H1 (cell line): ENCODE measurements around the gene BET1L. TPM values are rescaled to one million over a fixed set of nuclear protein-coding genes. Genes with fewer than 3 reads are reported as not detected.

Source experiments
- CTCF ChIA-PET: fragments of 300-600 bp; sonication (Branson Sonifier 250); formaldehyde crosslinking; loops from one replicate; lab custom pipeline; 2021; ENCODE audit not compliant: partially characterized antibody; lab: Charles Lee
- POLR2A ChIA-PET: fragments of 300-600 bp; sonication (Branson Sonifier 250); formaldehyde crosslinking; loops from one replicate; lab custom pipeline; 2021; ENCODE audit warnings: inconsistent platforms; ENCODE audit not compliant: partially characterized antibody; lab: Charles Lee
- DNase-seq, 2 experiments: peaks; one replicate each; pipeline versions ENCODE4 v3.0.0 to v3.0.0-alpha.2; 2010 to 2022; ENCODE audit warnings: low spot score in 2 of 2, low read depth in 1 of 2, mixed read lengths in 1 of 2
- FAIRE-seq: peaks from 2 replicates; lab custom pipeline; 2011; peaks lifted over from hg19 to GRCh38; lab: Jason Lieb, UNC
- H2AFZ ChIP-seq: 2 replicates; pipeline ENCODE4 v1.8.1; 2012; ENCODE audit warnings: low read length, inconsistent platforms
- H2AK5ac ChIP-seq: 2 replicates; pipeline ENCODE4 v1.6.1; 2013; ENCODE audit warnings: low read depth, low read length
- H2BK120ac ChIP-seq: replicated peaks from 2 replicates; pipeline ENCODE3; 2013; ENCODE audit warnings: low read depth, low read length, inconsistent platforms
- H2BK12ac ChIP-seq: 2 replicates; pipeline ENCODE4 v1.6.1; 2013; ENCODE audit warnings: low read depth, low read length
- H2BK15ac ChIP-seq: 2 replicates; pipeline ENCODE4 v1.6.1; 2013; ENCODE audit warnings: low read length
- H2BK20ac ChIP-seq: 2 replicates; pipeline ENCODE4 v1.6.1; 2013; ENCODE audit warnings: low read length
- H2BK5ac ChIP-seq: 2 replicates; pipeline ENCODE4 v1.6.1; 2013; ENCODE audit warnings: low read depth, low read length
- H3K14ac ChIP-seq: 2 replicates; pipeline ENCODE4 v1.6.1; 2013; ENCODE audit warnings: inconsistent platforms; ENCODE audit not compliant: insufficient read length
- H3K18ac ChIP-seq: 2 replicates; pipeline ENCODE4 v1.6.1; 2013; ENCODE audit warnings: low read length; ENCODE audit errors: extremely low read depth
- H3K23ac ChIP-seq: 2 replicates; pipeline ENCODE4 v1.6.1; 2013; ENCODE audit warnings: inconsistent platforms; ENCODE audit not compliant: insufficient read length
- H3K23me2 ChIP-seq: 2 replicates; pipeline ENCODE4 v1.6.1; 2013; ENCODE audit warnings: low read depth, low read length
- H3K27ac ChIP-seq: 2 replicates; pipeline ENCODE4 v1.6.1; 2011; ENCODE audit warnings: low read depth, low read length, inconsistent platforms
- H3K27me3 ChIP-seq, 4 experiments: replicated peaks in 1 of 4; 1 replicate in 1 of 4; 2 replicates in 3 of 4; pipeline versions ENCODE4 v1.6.1 to v1.8.1; 2011 to 2013; ENCODE audit warnings: low read length in 3 of 4, mild to moderate bottlenecking in 3 of 4, inconsistent platforms in 2 of 4, mixed read lengths in 2 of 4, moderate library complexity in 1 of 4; ENCODE audit not compliant: control insufficient read depth in 3 of 4, insufficient read depth in 3 of 4; ENCODE audit errors: extremely low read depth in 1 of 4
- H3K36me3 ChIP-seq, 4 experiments: 2 replicates each; pipeline versions ENCODE4 v1.6.1 to v1.8.1; 2011 to 2013; ENCODE audit warnings: mild to moderate bottlenecking in 4 of 4, low read length in 3 of 4, moderate library complexity in 2 of 4, control low read depth in 1 of 4, inconsistent platforms in 1 of 4; ENCODE audit not compliant: insufficient read depth in 4 of 4, control insufficient read depth in 2 of 4
- H3K4ac ChIP-seq: replicated peaks from 2 replicates; pipeline ENCODE3; 2013; ENCODE audit warnings: low read length, low read depth, mixed read lengths, inconsistent platforms; ENCODE audit not compliant: insufficient read length
- H3K4me1 ChIP-seq, 4 experiments: replicated peaks in 1 of 4; 1 replicate in 1 of 4; 2 replicates in 3 of 4; pipeline versions ENCODE4 v1.6.1 to v1.8.1; 2011 to 2013; ENCODE audit warnings: low read length in 3 of 4, inconsistent platforms in 2 of 4, mixed read lengths in 1 of 4; ENCODE audit not compliant: insufficient read depth in 4 of 4, control insufficient read depth in 3 of 4
- H3K4me2 ChIP-seq, 2 experiments: 2 replicates each; pipeline versions ENCODE4 v1.6.1 to v1.8.1; 2011 to 2013; ENCODE audit warnings: low read depth in 2 of 2, low read length in 2 of 2, control low read depth in 1 of 2, inconsistent platforms in 1 of 2, mild to moderate bottlenecking in 1 of 2; ENCODE audit not compliant: insufficient read depth in 1 of 2
- H3K4me3 ChIP-seq, 4 experiments: fragments of 200-600, 300-600 bp in 1 of 4; sonication (generic), shearing (Covaris generic), sonication (Bioruptor Twin) in 1 of 4; 2 replicates each; pipeline versions ENCODE4 v1.5.1 to v1.8.1; 2011 to 2016; ENCODE audit warnings: low read length in 4 of 4, low read depth in 3 of 4, control low read depth in 2 of 4, inconsistent platforms in 2 of 4, mild to moderate bottlenecking in 2 of 4, mixed read lengths in 1 of 4, moderate library complexity in 1 of 4; ENCODE audit not compliant: insufficient read depth in 2 of 4; ENCODE audit errors: extremely low read depth in 1 of 4
- H3K56ac ChIP-seq: replicated peaks from 2 replicates; pipeline ENCODE3; 2013; ENCODE audit warnings: low read depth, mild to moderate bottlenecking, mixed read lengths, low read length, inconsistent platforms; ENCODE audit not compliant: insufficient read length
- H3K79me1 ChIP-seq: 2 replicates; pipeline ENCODE4 v1.6.1; 2013; ENCODE audit warnings: low read depth, low read length, control low read depth
- H3K79me2 ChIP-seq, 2 experiments: 2 replicates each; pipeline versions ENCODE4 v1.6.1 to v1.8.1; 2012 to 2013; ENCODE audit warnings: low read length in 2 of 2, mild to moderate bottlenecking in 2 of 2, inconsistent platforms in 1 of 2; ENCODE audit not compliant: insufficient read depth in 2 of 2, control insufficient read depth in 1 of 2
- H3K9ac ChIP-seq, 4 experiments: replicated peaks in 1 of 4; 1 replicate in 1 of 4; 2 replicates in 3 of 4; pipeline versions ENCODE4 v1.6.1 to v1.8.1; 2011 to 2013; ENCODE audit warnings: low read depth in 3 of 4, low read length in 3 of 4, control low read depth in 2 of 4, mild to moderate bottlenecking in 2 of 4, moderate library complexity in 2 of 4, inconsistent platforms in 1 of 4; ENCODE audit errors: extremely low read depth in 1 of 4
- H3K9me3 ChIP-seq, 2 experiments: 2 replicates each; pipeline versions ENCODE4 v1.6.1 to v1.8.1; 2012 to 2013; ENCODE audit warnings: mild to moderate bottlenecking in 2 of 2, moderate library complexity in 2 of 2, control low read depth in 1 of 2, inconsistent platforms in 1 of 2, low read depth in 1 of 2, low read length in 1 of 2, mixed read lengths in 1 of 2; ENCODE audit not compliant: insufficient read depth in 2 of 2
- H4K20me1 ChIP-seq, 2 experiments: replicated peaks in 1 of 2; 2 replicates each; pipeline versions ENCODE3 to v1.8.1; 2011 to 2013; ENCODE audit warnings: inconsistent platforms in 2 of 2, low read length in 2 of 2, mild to moderate bottlenecking in 1 of 2; ENCODE audit not compliant: insufficient read depth in 2 of 2, control insufficient read depth in 1 of 2
- H4K5ac ChIP-seq: 2 replicates; pipeline ENCODE4 v1.6.1; 2013; ENCODE audit warnings: low read length, low read depth, mixed read lengths, inconsistent platforms; ENCODE audit not compliant: insufficient read length
- H4K8ac ChIP-seq: 2 replicates; pipeline ENCODE4 v1.8.0; 2013; ENCODE audit warnings: mild to moderate bottlenecking, moderate library complexity, low read length, inconsistent platforms; ENCODE audit not compliant: insufficient read depth; ENCODE audit errors: extremely low read depth
- H4K91ac ChIP-seq: replicated peaks from 2 replicates; pipeline ENCODE3; 2013; ENCODE audit warnings: low read length, mixed read lengths, inconsistent platforms; ENCODE audit not compliant: insufficient read length
- ASH2L ChIP-seq: fragments of 200-600, 300-600 bp; sonication (generic); IDR thresholded peaks from one replicate; pipeline ENCODE4 v1.7.1; 2017; ENCODE audit warnings: low read length
- EGR1 ChIP-seq: IDR thresholded peaks from 2 replicates; pipeline ENCODE4 v1.6.1; 2011; ENCODE audit warnings: low read depth, low read length, borderline replicate concordance
- EZH2 ChIP-seq: fragments of 200-600 bp; sonication (generic); IDR thresholded peaks from 2 replicates; pipeline ENCODE4 v1.7.1; 2012; ENCODE audit warnings: low read depth, mild to moderate bottlenecking, moderate library complexity, low read length, inconsistent platforms; ENCODE audit not compliant: severe bottlenecking
- RAD21 ChIP-seq, 2 experiments: IDR thresholded peaks in 1 of 2; conservative IDR thresholded peaks in 1 of 2; 2 replicates each; pipeline ENCODE4 v1.6.1; 2011; ENCODE audit warnings: low read depth in 2 of 2, low read length in 2 of 2, improper control_type of control experiment in 1 of 2, inconsistent platforms in 1 of 2, mild to moderate bottlenecking in 1 of 2, moderate library complexity in 1 of 2
- RBBP5 ChIP-seq: IDR thresholded peaks from 2 replicates; pipeline ENCODE4 v1.7.1; 2012; ENCODE audit warnings: low read depth, mild to moderate bottlenecking, inconsistent platforms, low read length, moderate library complexity, borderline replicate concordance
- SIN3A ChIP-seq, 2 experiments: IDR thresholded peaks in 1 of 2; conservative IDR thresholded peaks in 1 of 2; 2 replicates each; pipeline ENCODE4 v1.6.1; 2011 to 2012; ENCODE audit warnings: low read length in 2 of 2, improper control_type of control experiment in 1 of 2, low read depth in 1 of 2, mild to moderate bottlenecking in 1 of 2
- SP1 ChIP-seq: IDR thresholded peaks from 2 replicates; pipeline ENCODE4 v1.6.1; 2011; ENCODE audit warnings: low read depth, low read length
- SP4 ChIP-seq: IDR thresholded peaks from 2 replicates; pipeline ENCODE4 v1.6.1; 2012; ENCODE audit warnings: low read length, inconsistent platforms
- SUZ12 ChIP-seq: fragments of 200-600 bp; sonication (generic); IDR thresholded peaks from 2 replicates; pipeline ENCODE4 v1.6.1; 2012; ENCODE audit warnings: mild to moderate bottlenecking, inconsistent platforms, low read length, moderate library complexity, mixed read lengths
- TCF12 ChIP-seq: IDR thresholded peaks from 2 replicates; pipeline ENCODE4 v1.6.1; 2011; ENCODE audit warnings: low read depth, mild to moderate bottlenecking, low read length
- YY1 ChIP-seq: IDR thresholded peaks from 2 replicates; pipeline ENCODE4 v1.6.1; 2011; ENCODE audit warnings: low read depth, mild to moderate bottlenecking, low read length
- WGBS, 2 experiments: shearing (Covaris generic) in 1 of 2; methylation state at CpG; one replicate each; pipeline versions ENCODE4 v1.1.6 to v1.1.7; 2013 to 2015; ENCODE audit warnings: low lambda C conversion rate in 2 of 2, mixed read lengths in 2 of 2, inconsistent platforms in 1 of 2, low coverage in 1 of 2, missing lambda C conversion rate in 1 of 2; ENCODE audit not compliant: insufficient replicate concordance in 2 of 2, insufficient coverage in 1 of 2, insufficient read length in 1 of 2; ENCODE audit errors: extremely low coverage in 1 of 2, missing lambda C conversion rate in 1 of 2; 5-methylcytosine and 5-hydroxymethylcytosine counted together
- polyA plus RNA-seq, 7 experiments: library from polyadenylated mRNA; depleted of rRNA in 3 of 7; stranded (reverse) in 5 of 7; unstranded in 2 of 7; fragments of >200 nt in 5 of 7; fragments of 200-250 nt in 2 of 7; gene quantifications; 1 replicate in 5 of 7; 2 replicates in 1 of 7; 4 replicates in 1 of 7; pipeline versions ENCODE4 v1.2.1 to v1.2.3, GENCODE V29; 2011 to 2013; ENCODE audit warnings: missing spikeins in 2 of 7, mixed read lengths in 2 of 7
- total RNA-seq: library from RNA; stranded (reverse); fragmentation: NEBNext Ultra II Directional; extraction: Animal tissue kit (Norgen Biotek cat#: 25700); gene quantifications from 2 replicates; pipeline ENCODE4 v1.2.1, GENCODE V29; 2021

The BET1L gene
- total and polyA plus RNA-seq, 2 of the 8 experiments (the other 6 are each of a cell fraction or from before 2014, with no cell fraction given) = 40.2 to 61.9 TPM

DNA sequence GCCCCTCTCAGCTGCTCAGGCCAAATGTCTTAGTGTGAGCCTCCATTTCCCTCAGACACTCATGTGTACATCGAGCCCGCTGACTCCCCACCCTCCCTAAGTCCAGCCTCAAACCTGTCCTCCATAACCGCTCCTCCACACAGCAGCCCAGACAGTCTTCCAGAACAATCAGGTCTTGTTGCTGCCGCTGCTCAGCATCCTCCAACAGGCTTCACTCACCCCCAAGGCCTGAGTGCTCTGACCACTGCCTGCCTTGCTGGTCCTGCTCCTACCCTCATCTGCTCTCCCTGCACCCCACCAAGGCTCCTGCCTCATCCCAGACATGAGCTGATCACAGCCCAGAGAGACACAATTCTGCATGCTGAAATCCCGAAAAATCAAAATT is 46.7 kb upstream of the BET1L start:
- H4K5ac ChIP-seq = no peak overlapping the region
- H3K56ac ChIP-seq = no peak overlapping the region
- no peak overlapping the region for H3K23ac ChIP-seq
- H3K9me3 ChIP-seq = no peaks in the 10 kb centered on the region
- H3K18ac ChIP-seq = no peak overlapping the region
- no peak overlapping the region for H2BK20ac ChIP-seq
- no peak overlapping the region for H3K14ac ChIP-seq
- no peak overlapping the region for H3K4me2 ChIP-seq
- WGBS, 2 experiments = 86% methylated on average over 5 of the region's 5 CpGs; no CpG with 5 or more reads in 1 of the 2 experiments
- H2BK120ac ChIP-seq = no peak overlapping the region
- no peak overlapping the region for H3K4me3 ChIP-seq
- H3K23me2 ChIP-seq = peaks cover 8% of the 10 kb centered on the region
- no peak overlapping the region for H2BK5ac ChIP-seq
- H3K9ac ChIP-seq = no peak overlapping the region
- H4K20me1 ChIP-seq = no peaks in the 10 kb centered on the region
- no peak overlapping the region for H2AFZ ChIP-seq
- H2BK12ac ChIP-seq = no peak overlapping the region
- TF ChIP-seq SIN3A (conservative IDR thresholded peaks at IDR 0.05 in 1 of 2, IDR thresholded peaks at IDR 0.05 in 1 of 2; ENCODE audit: low read depth in 1 of 2, low read length in 2 of 2) = no peak
- no peak for TF ChIP-seq SP4
- TF ChIP-seq TCF12 = no peak
- no peak for TF ChIP-seq YY1
- no peak for TF ChIP-seq SUZ12
- TF ChIP-seq RAD21 (IDR thresholded peaks at IDR 0.05 in 1 of 2, conservative IDR thresholded peaks at IDR 0.05 in 1 of 2; ENCODE audit: low read depth in 2 of 2, low read length in 2 of 2) = no peak
- no peak for TF ChIP-seq ASH2L
- no peak for TF ChIP-seq EGR1
- no peak for TF ChIP-seq SP1
- no peak for TF ChIP-seq RBBP5
- no peak for TF ChIP-seq EZH2
- no peak overlapping the region for H3K27ac ChIP-seq
- no peaks in the 10 kb centered on the region; a peak in 1 of 7 replicates for H3K27me3 ChIP-seq
- no peak overlapping the region for H4K91ac ChIP-seq
- DNase-seq (no peak), FAIRE-seq (no peak)
- ChIA-PET CTCF (interaction anchor here (1.0 to 9.8 kb wide), 7 partner anchors 13 to 111 kb away, joined by 3 to 212 read pairs (median 36); partner anchors contain the start of genes B4GALNT4, NLRP6 and PSMD13), POLR2A (interaction anchor here (0.7 to 1.3 kb wide), 3 partner anchors 16 to 26 kb away, joined by 3 to 4 read pairs (median 3); no protein-coding TSS in a partner anchor)
- no peak overlapping the region for H4K8ac ChIP-seq
- H3K4ac ChIP-seq = no peak overlapping the region
- no peak overlapping the region for H2AK5ac ChIP-seq
- H3K79me1 ChIP-seq = no peaks in the 10 kb centered on the region
- H3K36me3 ChIP-seq = peaks cover 10 to 30% (median 19%) of the 10 kb centered on the region in 4 experiments
- H2BK15ac ChIP-seq = no peak overlapping the region
- H3K4me1 ChIP-seq = no peaks in the 10 kb centered on the region
- no peaks in the 10 kb centered on the region for H3K79me2 ChIP-seq
